H1 (cell line): ENCODE data around the gene ZNF687. TPM values are rescaled to one million over a fixed set of nuclear protein-coding genes. Genes with fewer than 3 reads are reported as not detected.

Experiments used
- CTCF ChIA-PET: fragments of 300-600 bp; sonication (Branson Sonifier 250); formaldehyde crosslinking; loops from one replicate; lab custom pipeline; 2021; ENCODE audit not compliant: partially characterized antibody; lab: Charles Lee
- POLR2A ChIA-PET: fragments of 300-600 bp; sonication (Branson Sonifier 250); formaldehyde crosslinking; loops from one replicate; lab custom pipeline; 2021; ENCODE audit warnings: inconsistent platforms; ENCODE audit not compliant: partially characterized antibody; lab: Charles Lee
- DNase-seq, 2 experiments: peaks; one replicate each; pipeline versions ENCODE4 v3.0.0 to v3.0.0-alpha.2; 2010 to 2022; ENCODE audit warnings: low spot score in 2 of 2, low read depth in 1 of 2, mixed read lengths in 1 of 2
- FAIRE-seq: peaks from 2 replicates; lab custom pipeline; 2011; peaks lifted over from hg19 to GRCh38; lab: Jason Lieb, UNC
- H2AFZ ChIP-seq: 2 replicates; pipeline ENCODE4 v1.8.1; 2012; ENCODE audit warnings: low read length, inconsistent platforms
- H2AK5ac ChIP-seq: 2 replicates; pipeline ENCODE4 v1.6.1; 2013; ENCODE audit warnings: low read depth, low read length
- H2BK120ac ChIP-seq: replicated peaks from 2 replicates; pipeline ENCODE3; 2013; ENCODE audit warnings: low read depth, low read length, inconsistent platforms
- H2BK12ac ChIP-seq: 2 replicates; pipeline ENCODE4 v1.6.1; 2013; ENCODE audit warnings: low read depth, low read length
- H2BK15ac ChIP-seq: 2 replicates; pipeline ENCODE4 v1.6.1; 2013; ENCODE audit warnings: low read length
- H2BK20ac ChIP-seq: 2 replicates; pipeline ENCODE4 v1.6.1; 2013; ENCODE audit warnings: low read length
- H2BK5ac ChIP-seq: 2 replicates; pipeline ENCODE4 v1.6.1; 2013; ENCODE audit warnings: low read depth, low read length
- H3K14ac ChIP-seq: 2 replicates; pipeline ENCODE4 v1.6.1; 2013; ENCODE audit warnings: inconsistent platforms; ENCODE audit not compliant: insufficient read length
- H3K18ac ChIP-seq: 2 replicates; pipeline ENCODE4 v1.6.1; 2013; ENCODE audit warnings: low read length; ENCODE audit errors: extremely low read depth
- H3K23ac ChIP-seq: 2 replicates; pipeline ENCODE4 v1.6.1; 2013; ENCODE audit warnings: inconsistent platforms; ENCODE audit not compliant: insufficient read length
- H3K23me2 ChIP-seq: 2 replicates; pipeline ENCODE4 v1.6.1; 2013; ENCODE audit warnings: low read depth, low read length
- H3K27ac ChIP-seq: 2 replicates; pipeline ENCODE4 v1.6.1; 2011; ENCODE audit warnings: low read depth, low read length, inconsistent platforms
- H3K27me3 ChIP-seq, 4 experiments: replicated peaks in 1 of 4; 1 replicate in 1 of 4; 2 replicates in 3 of 4; pipeline versions ENCODE4 v1.6.1 to v1.8.1; 2011 to 2013; ENCODE audit warnings: low read length in 3 of 4, mild to moderate bottlenecking in 3 of 4, inconsistent platforms in 2 of 4, mixed read lengths in 2 of 4, moderate library complexity in 1 of 4; ENCODE audit not compliant: control insufficient read depth in 3 of 4, insufficient read depth in 3 of 4; ENCODE audit errors: extremely low read depth in 1 of 4
- H3K36me3 ChIP-seq, 4 experiments: 2 replicates each; pipeline versions ENCODE4 v1.6.1 to v1.8.1; 2011 to 2013; ENCODE audit warnings: mild to moderate bottlenecking in 4 of 4, low read length in 3 of 4, moderate library complexity in 2 of 4, control low read depth in 1 of 4, inconsistent platforms in 1 of 4; ENCODE audit not compliant: insufficient read depth in 4 of 4, control insufficient read depth in 2 of 4
- H3K4ac ChIP-seq: replicated peaks from 2 replicates; pipeline ENCODE3; 2013; ENCODE audit warnings: low read length, low read depth, mixed read lengths, inconsistent platforms; ENCODE audit not compliant: insufficient read length
- H3K4me1 ChIP-seq, 4 experiments: replicated peaks in 1 of 4; 1 replicate in 1 of 4; 2 replicates in 3 of 4; pipeline versions ENCODE4 v1.6.1 to v1.8.1; 2011 to 2013; ENCODE audit warnings: low read length in 3 of 4, inconsistent platforms in 2 of 4, mixed read lengths in 1 of 4; ENCODE audit not compliant: insufficient read depth in 4 of 4, control insufficient read depth in 3 of 4
- H3K4me2 ChIP-seq, 2 experiments: 2 replicates each; pipeline versions ENCODE4 v1.6.1 to v1.8.1; 2011 to 2013; ENCODE audit warnings: low read depth in 2 of 2, low read length in 2 of 2, control low read depth in 1 of 2, inconsistent platforms in 1 of 2, mild to moderate bottlenecking in 1 of 2; ENCODE audit not compliant: insufficient read depth in 1 of 2
- H3K4me3 ChIP-seq, 4 experiments: fragments of 200-600, 300-600 bp in 1 of 4; sonication (generic), shearing (Covaris generic), sonication (Bioruptor Twin) in 1 of 4; 2 replicates each; pipeline versions ENCODE4 v1.5.1 to v1.8.1; 2011 to 2016; ENCODE audit warnings: low read length in 4 of 4, low read depth in 3 of 4, control low read depth in 2 of 4, inconsistent platforms in 2 of 4, mild to moderate bottlenecking in 2 of 4, mixed read lengths in 1 of 4, moderate library complexity in 1 of 4; ENCODE audit not compliant: insufficient read depth in 2 of 4; ENCODE audit errors: extremely low read depth in 1 of 4
- H3K56ac ChIP-seq: replicated peaks from 2 replicates; pipeline ENCODE3; 2013; ENCODE audit warnings: low read depth, mild to moderate bottlenecking, mixed read lengths, low read length, inconsistent platforms; ENCODE audit not compliant: insufficient read length
- H3K79me1 ChIP-seq: 2 replicates; pipeline ENCODE4 v1.6.1; 2013; ENCODE audit warnings: low read depth, low read length, control low read depth
- H3K79me2 ChIP-seq, 2 experiments: 2 replicates each; pipeline versions ENCODE4 v1.6.1 to v1.8.1; 2012 to 2013; ENCODE audit warnings: low read length in 2 of 2, mild to moderate bottlenecking in 2 of 2, inconsistent platforms in 1 of 2; ENCODE audit not compliant: insufficient read depth in 2 of 2, control insufficient read depth in 1 of 2
- H3K9ac ChIP-seq, 4 experiments: replicated peaks in 1 of 4; 1 replicate in 1 of 4; 2 replicates in 3 of 4; pipeline versions ENCODE4 v1.6.1 to v1.8.1; 2011 to 2013; ENCODE audit warnings: low read depth in 3 of 4, low read length in 3 of 4, control low read depth in 2 of 4, mild to moderate bottlenecking in 2 of 4, moderate library complexity in 2 of 4, inconsistent platforms in 1 of 4; ENCODE audit errors: extremely low read depth in 1 of 4
- H3K9me3 ChIP-seq, 2 experiments: 2 replicates each; pipeline versions ENCODE4 v1.6.1 to v1.8.1; 2012 to 2013; ENCODE audit warnings: mild to moderate bottlenecking in 2 of 2, moderate library complexity in 2 of 2, control low read depth in 1 of 2, inconsistent platforms in 1 of 2, low read depth in 1 of 2, low read length in 1 of 2, mixed read lengths in 1 of 2; ENCODE audit not compliant: insufficient read depth in 2 of 2
- H4K20me1 ChIP-seq, 2 experiments: replicated peaks in 1 of 2; 2 replicates each; pipeline versions ENCODE3 to v1.8.1; 2011 to 2013; ENCODE audit warnings: inconsistent platforms in 2 of 2, low read length in 2 of 2, mild to moderate bottlenecking in 1 of 2; ENCODE audit not compliant: insufficient read depth in 2 of 2, control insufficient read depth in 1 of 2
- H4K5ac ChIP-seq: 2 replicates; pipeline ENCODE4 v1.6.1; 2013; ENCODE audit warnings: low read length, low read depth, mixed read lengths, inconsistent platforms; ENCODE audit not compliant: insufficient read length
- H4K8ac ChIP-seq: 2 replicates; pipeline ENCODE4 v1.8.0; 2013; ENCODE audit warnings: mild to moderate bottlenecking, moderate library complexity, low read length, inconsistent platforms; ENCODE audit not compliant: insufficient read depth; ENCODE audit errors: extremely low read depth
- H4K91ac ChIP-seq: replicated peaks from 2 replicates; pipeline ENCODE3; 2013; ENCODE audit warnings: low read length, mixed read lengths, inconsistent platforms; ENCODE audit not compliant: insufficient read length
- BACH1 ChIP-seq: IDR thresholded peaks from 2 replicates; pipeline ENCODE4 v1.6.1; 2012; ENCODE audit warnings: low read length, improper control_type of control experiment
- CBX5 ChIP-seq: fragments of 300-800, 300-1000 bp; sonication (generic); IDR thresholded peaks from 2 replicates; pipeline ENCODE4 v1.7.1; 2016; ENCODE audit warnings: antibody characterized with exemption, low read length, low read depth
- CHD2 ChIP-seq: IDR thresholded peaks from 2 replicates; pipeline ENCODE4 v1.6.1; 2012; ENCODE audit warnings: low read length, improper control_type of control experiment
- EZH2 ChIP-seq: fragments of 200-600 bp; sonication (generic); IDR thresholded peaks from 2 replicates; pipeline ENCODE4 v1.7.1; 2012; ENCODE audit warnings: low read depth, mild to moderate bottlenecking, moderate library complexity, low read length, inconsistent platforms; ENCODE audit not compliant: severe bottlenecking
- FOSL1 ChIP-seq: IDR thresholded peaks from 2 replicates; pipeline ENCODE4 v1.6.1; 2011; ENCODE audit warnings: mild to moderate bottlenecking, low read depth, low read length, moderate library complexity; ENCODE audit not compliant: insufficient read depth
- GTF2F1 ChIP-seq: IDR thresholded peaks from 2 replicates; pipeline ENCODE4 v1.6.1; 2012; ENCODE audit warnings: low read depth, low read length, improper control_type of control experiment, borderline replicate concordance
- MAFK ChIP-seq: IDR thresholded peaks from 2 replicates; pipeline ENCODE4 v1.6.1; 2012; ENCODE audit warnings: low read depth, mild to moderate bottlenecking, improper control_type of control experiment, low read length
- NANOG ChIP-seq: IDR thresholded peaks from 2 replicates; pipeline ENCODE4 v1.6.1; 2011; ENCODE audit warnings: low read length, low read depth, mild to moderate bottlenecking, inconsistent platforms; ENCODE audit not compliant: insufficient read depth, poor library complexity, severe bottlenecking
- RFX5 ChIP-seq: IDR thresholded peaks from 2 replicates; pipeline ENCODE4 v1.6.1; 2011; ENCODE audit warnings: low read depth, low read length, improper control_type of control experiment, borderline replicate concordance
- SIX5 ChIP-seq: IDR thresholded peaks from 2 replicates; pipeline ENCODE4 v1.6.1; 2011; ENCODE audit warnings: mild to moderate bottlenecking, low read depth, low read length
- SP2 ChIP-seq: IDR thresholded peaks from 2 replicates; pipeline ENCODE4 v1.6.1; 2012; ENCODE audit warnings: mild to moderate bottlenecking, low read length, inconsistent platforms
- WGBS, 2 experiments: shearing (Covaris generic) in 1 of 2; methylation state at CpG; one replicate each; pipeline versions ENCODE4 v1.1.6 to v1.1.7; 2013 to 2015; ENCODE audit warnings: low lambda C conversion rate in 2 of 2, mixed read lengths in 2 of 2, inconsistent platforms in 1 of 2, low coverage in 1 of 2, missing lambda C conversion rate in 1 of 2; ENCODE audit not compliant: insufficient replicate concordance in 2 of 2, insufficient coverage in 1 of 2, insufficient read length in 1 of 2; ENCODE audit errors: extremely low coverage in 1 of 2, missing lambda C conversion rate in 1 of 2; 5-methylcytosine and 5-hydroxymethylcytosine counted together
- polyA plus RNA-seq, 7 experiments: library from polyadenylated mRNA; depleted of rRNA in 3 of 7; stranded (reverse) in 5 of 7; unstranded in 2 of 7; fragments of >200 nt in 5 of 7; fragments of 200-250 nt in 2 of 7; gene quantifications; 1 replicate in 5 of 7; 2 replicates in 1 of 7; 4 replicates in 1 of 7; pipeline versions ENCODE4 v1.2.1 to v1.2.3, GENCODE V29; 2011 to 2013; ENCODE audit warnings: missing spikeins in 2 of 7, mixed read lengths in 2 of 7
- total RNA-seq: library from RNA; stranded (reverse); fragmentation: NEBNext Ultra II Directional; extraction: Animal tissue kit (Norgen Biotek cat#: 25700); gene quantifications from 2 replicates; pipeline ENCODE4 v1.2.1, GENCODE V29; 2021
- TF ChIP-seq, protein P1 (sequence below), 3 experiments: IDR thresholded peaks; 1 replicate in 2 of 3; 2 replicates in 1 of 3; pipeline versions ENCODE4 v1.5.1 to v1.6.1; 2011; ENCODE audit warnings: low read length in 3 of 3, mild to moderate bottlenecking in 3 of 3, inconsistent platforms in 2 of 3, low read depth in 1 of 3, moderate library complexity in 1 of 3; ENCODE audit not compliant: insufficient read depth in 1 of 3; ENCODE audit errors: control extremely low read depth in 1 of 3

Gene ZNF687
- total and polyA plus RNA-seq, 2 of the 8 experiments (the other 6 are each of a cell fraction or from before 2014, with no cell fraction given), result 45.9 to 69.9 TPM

DNA sequence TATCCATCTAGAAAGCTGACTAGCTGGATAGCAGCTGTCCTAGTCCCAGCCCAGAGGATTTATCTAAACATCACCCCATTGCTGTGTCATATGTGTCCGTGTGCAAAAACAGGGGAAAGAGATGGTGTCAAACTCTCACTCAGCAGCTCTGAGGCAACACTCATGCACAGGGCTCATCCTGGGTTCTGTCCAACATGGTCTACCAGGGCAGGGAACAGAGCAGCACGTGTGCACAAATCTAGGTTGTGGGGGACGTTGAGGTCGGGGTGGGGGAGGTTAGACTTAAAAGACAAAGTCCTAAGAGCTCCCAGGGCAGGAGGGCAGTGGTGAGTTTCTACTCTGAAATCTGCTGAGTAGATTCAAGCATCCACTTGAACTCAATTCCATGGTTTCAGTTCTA, 28.9 kb downstream of the ZNF687 start:
- CTCF ChIA-PET, result interaction anchor here (1.3 to 11.6 kb wide), 8 partner anchors 8 to 60 kb away, joined by 3 to 129 read pairs (median 12); no protein-coding TSS in a partner anchor
- no peaks in the 10 kb centered on the region for H3K79me1 ChIP-seq
- H3K23ac ChIP-seq, result no peak overlapping the region
- no peak overlapping the region for H3K4ac ChIP-seq
- H3K4me3 ChIP-seq, result no peak overlapping the region
- H2BK15ac ChIP-seq, result no peak overlapping the region
- H2BK5ac ChIP-seq, result no peak overlapping the region
- no peak overlapping the region for H4K5ac ChIP-seq
- no peak overlapping the region for H4K8ac ChIP-seq
- no peaks in the 10 kb centered on the region for H3K79me2 ChIP-seq
- peaks cover 0 to 3% of the 10 kb centered on the region in 2 experiments for H4K20me1 ChIP-seq
- DNase-seq (no peak), FAIRE-seq (no peak)
- 88% methylated on average over 4 of the region's 4 CpGs; no CpG with 5 or more reads in 1 of the 2 experiments for WGBS, 2 experiments
- H4K91ac ChIP-seq, result no peak overlapping the region
- H3K27me3 ChIP-seq, result no peaks in the 10 kb centered on the region
- H3K36me3 ChIP-seq, result peaks cover 7 to 37% (median 25%) of the 10 kb centered on the region in 4 experiments; a peak in 6 of 8 replicates
- no peak overlapping the region for H3K14ac ChIP-seq
- H3K9ac ChIP-seq, result no peak overlapping the region
- H2BK120ac ChIP-seq, result no peak overlapping the region
- H3K4me2 ChIP-seq, result no peak overlapping the region
- H2AK5ac ChIP-seq, result no peak overlapping the region
- no peak overlapping the region for H2BK20ac ChIP-seq
- H3K56ac ChIP-seq, result no peak overlapping the region
- H2BK12ac ChIP-seq, result no peak overlapping the region
- H3K18ac ChIP-seq, result no peak overlapping the region
- H3K9me3 ChIP-seq, result no peaks in the 10 kb centered on the region
- H2AFZ ChIP-seq, result no peak overlapping the region
- POLR2A ChIA-PET, result interaction anchor here (0.6 to 3.9 kb wide), 12 partner anchors 9 to 672 kb away, joined by 3 to 20 read pairs (median 6); partner anchors contain the start of genes PI4KB, RFX5 and VPS72
- no peaks in the 10 kb centered on the region for H3K23me2 ChIP-seq
- H3K4me1 ChIP-seq, result 0 out of 7 replicates have a peak, but pooled peaks cover 0 to 3% (median 0%) of the 10 kb centered on the region in 4 experiments
- H3K27ac ChIP-seq, result no peak overlapping the region
- TF ChIP-seq EZH2, result no peak
- TF ChIP-seq CBX5, result no peak
- TF ChIP-seq GTF2F1, result no peak
- no peak for TF ChIP-seq SP2
- no peak for TF ChIP-seq NANOG
- TF ChIP-seq, protein P1, sequence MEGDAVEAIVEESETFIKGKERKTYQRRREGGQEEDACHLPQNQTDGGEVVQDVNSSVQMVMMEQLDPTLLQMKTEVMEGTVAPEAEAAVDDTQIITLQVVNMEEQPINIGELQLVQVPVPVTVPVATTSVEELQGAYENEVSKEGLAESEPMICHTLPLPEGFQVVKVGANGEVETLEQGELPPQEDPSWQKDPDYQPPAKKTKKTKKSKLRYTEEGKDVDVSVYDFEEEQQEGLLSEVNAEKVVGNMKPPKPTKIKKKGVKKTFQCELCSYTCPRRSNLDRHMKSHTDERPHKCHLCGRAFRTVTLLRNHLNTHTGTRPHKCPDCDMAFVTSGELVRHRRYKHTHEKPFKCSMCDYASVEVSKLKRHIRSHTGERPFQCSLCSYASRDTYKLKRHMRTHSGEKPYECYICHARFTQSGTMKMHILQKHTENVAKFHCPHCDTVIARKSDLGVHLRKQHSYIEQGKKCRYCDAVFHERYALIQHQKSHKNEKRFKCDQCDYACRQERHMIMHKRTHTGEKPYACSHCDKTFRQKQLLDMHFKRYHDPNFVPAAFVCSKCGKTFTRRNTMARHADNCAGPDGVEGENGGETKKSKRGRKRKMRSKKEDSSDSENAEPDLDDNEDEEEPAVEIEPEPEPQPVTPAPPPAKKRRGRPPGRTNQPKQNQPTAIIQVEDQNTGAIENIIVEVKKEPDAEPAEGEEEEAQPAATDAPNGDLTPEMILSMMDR (IDR thresholded peaks at IDR 0.05; ENCODE audit: control extremely low read depth in 1 of 3, insufficient read depth in 1 of 3, low read depth in 1 of 3, low read length in 3 of 3), result no peak
- TF ChIP-seq SIX5, result no peak
- no peak for TF ChIP-seq FOSL1
- TF ChIP-seq MAFK, result no peak
- no peak for TF ChIP-seq BACH1
- no peak for TF ChIP-seq CHD2
- TF ChIP-seq RFX5, result no peak
